Central memory CD8-positive, alpha-beta T cell (primary cell): Measurements from ENCODE around the gene GOLGA6D.
A peak's percentile ranks its signal among the peaks of the same experiment; 100 is the strongest.
"Not testable (repeated sequence)": the region's sequence is repeated elsewhere in the genome, so short reads cannot be mapped to it uniquely, and the experiment has no call there.

Experiments used
- ATAC-seq: fragments of 150-1000 bp; cut with Tn5 transposase; replicated peaks from 2 replicates; pipeline ENCODE4 v1.10.0; 2022; ENCODE audit warnings: mild to moderate bottlenecking, moderate FRiP score, moderate number of reproducible peaks; ENCODE audit not compliant: poor library complexity, severe bottlenecking; ENCODE audit errors: extremely low read depth
- DNase-seq, 2 donors: peaks; one replicate each; pipeline ENCODE4 v3.0.0; 2021; ENCODE audit warnings: low spot score in 2 of 2
- H3K27ac Mint-ChIP-seq: one replicate; pipeline ENCODE4 v1.8.0; 2022; ENCODE audit warnings: low read depth, mild to moderate bottlenecking, moderate library complexity, mixed read lengths
- H3K27me3 Mint-ChIP-seq: one replicate; pipeline ENCODE4 v1.8.0; 2022; ENCODE audit warnings: mixed read lengths
- H3K36me3 Mint-ChIP-seq: one replicate; pipeline ENCODE4 v1.8.0; 2022; ENCODE audit warnings: mild to moderate bottlenecking, moderate library complexity, mixed read lengths; ENCODE audit not compliant: insufficient read depth
- H3K4me1 Mint-ChIP-seq: one replicate; pipeline ENCODE4 v1.8.0; 2022; ENCODE audit warnings: mixed read lengths
- H3K4me3 Mint-ChIP-seq: one replicate; pipeline ENCODE4 v1.8.0; 2022; ENCODE audit warnings: mild to moderate bottlenecking, moderate library complexity, mixed read lengths
- H3K9me3 Mint-ChIP-seq: one replicate; pipeline ENCODE4 v1.8.0; 2022; ENCODE audit warnings: mixed read lengths

The GOLGA6D gene

GRCh38 chr15:75300026-75300425 lies 17.4 kb downstream of the GOLGA6D start:
- H3K36me3 Mint-ChIP-seq, DNase-seq, H3K4me1 Mint-ChIP-seq, H3K4me3 Mint-ChIP-seq, H3K9me3 Mint-ChIP-seq, H3K27ac Mint-ChIP-seq, ATAC-seq: not testable (repeated sequence)
- peaks cover 28% of the 10 kb centered on the region for H3K27me3 Mint-ChIP-seq

GRCh38 chr15:75302318-75302717 lies 19.7 kb downstream of the GOLGA6D start:
- Mint-ChIP-seq H3K27ac (no peak overlapping the region), H3K4me3 (no peak overlapping the region), H3K4me1 (no peaks in the 10 kb centered on the region), H3K27me3 (peaks cover 51% of the 10 kb centered on the region), H3K36me3 (no peaks in the 10 kb centered on the region), H3K9me3 (no peaks in the 10 kb centered on the region)
- ATAC-seq (no peak), DNase-seq (no peak)

GRCh38 chr15:75302753-75303152 lies 20.1 kb downstream of the GOLGA6D start:
- not testable (repeated sequence) for DNase-seq, H3K27ac Mint-ChIP-seq, H3K4me3 Mint-ChIP-seq, ATAC-seq, H3K9me3 Mint-ChIP-seq, H3K4me1 Mint-ChIP-seq, H3K36me3 Mint-ChIP-seq
- H3K27me3 Mint-ChIP-seq: peaks cover 56% of the 10 kb centered on the region

GRCh38 chr15:75306188-75306587 lies 23.6 kb downstream of the GOLGA6D start:
- Mint-ChIP-seq H3K27me3 (peaks cover 66% of the 10 kb centered on the region), H3K27ac (no peak overlapping the region), H3K4me3 (no peak overlapping the region), H3K36me3 (no peaks in the 10 kb centered on the region), H3K4me1 (no peaks in the 10 kb centered on the region), H3K9me3 (no peaks in the 10 kb centered on the region)
- DNase-seq (no peak), ATAC-seq (no peak)

GRCh38 chr15:75307778-75308390 lies 25.2 kb downstream of the GOLGA6D start:
- no peak for DNase-seq
- Mint-ChIP-seq H3K4me1 (peaks cover 7% of the 10 kb centered on the region), H3K27ac (no peak overlapping the region), H3K27me3 (peaks cover 66% of the 10 kb centered on the region), H3K36me3 (no peaks in the 10 kb centered on the region), H3K4me3 (no peak overlapping the region), H3K9me3 (no peaks in the 10 kb centered on the region)
- no peak for ATAC-seq

- Mint-ChIP-seq H3K9me3 (no peaks in the 10 kb centered on the region), H3K4me3 (no peak overlapping the region), H3K4me1 (peaks cover 7% of the 10 kb centered on the region), H3K36me3 (no peaks in the 10 kb centered on the region), H3K27ac (no peak overlapping the region), H3K27me3 (peaks cover 51% of the 10 kb centered on the region)
- DNase-seq (no peak), ATAC-seq (no peak)
Observed at GRCh38 chr15:75309711-75310110, 27.1 kb downstream of the GOLGA6D start.

GRCh38 chr15:75312548-75312947 lies 29.9 kb downstream of the GOLGA6D start:
- H3K9me3 Mint-ChIP-seq, H3K36me3 Mint-ChIP-seq, DNase-seq, H3K27ac Mint-ChIP-seq, H3K4me3 Mint-ChIP-seq, ATAC-seq, H3K4me1 Mint-ChIP-seq: not testable (repeated sequence)
- peaks cover 23% of the 10 kb centered on the region for H3K27me3 Mint-ChIP-seq

- Mint-ChIP-seq H3K36me3 (no peaks in the 10 kb centered on the region), H3K4me1 (peaks cover 7% of the 10 kb centered on the region), H3K27me3 (peaks cover 16% of the 10 kb centered on the region), H3K27ac (no peak overlapping the region), H3K4me3 (no peak overlapping the region), H3K9me3 (no peaks in the 10 kb centered on the region)
- DNase-seq (no peak), ATAC-seq (no peak)
Observed at GRCh38 chr15:75313116-75313845, 30.6 kb downstream of the GOLGA6D start.

- ATAC-seq (no peak), DNase-seq (no peak)
- H3K36me3 Mint-ChIP-seq: no peaks in the 10 kb centered on the region
- H3K27ac Mint-ChIP-seq: peak overlapping the region; percentile 72
- peaks cover 1% of the 10 kb centered on the region for H3K27me3 Mint-ChIP-seq
- H3K9me3 Mint-ChIP-seq: no peaks in the 10 kb centered on the region
- H3K4me1 Mint-ChIP-seq: peaks cover 7% of the 10 kb centered on the region
- no peak overlapping the region for H3K4me3 Mint-ChIP-seq
Observed at GRCh38 chr15:75314552-75315290, 32.1 kb downstream of the GOLGA6D start.

- not testable (repeated sequence) for DNase-seq, ATAC-seq, H3K4me1 Mint-ChIP-seq, H3K27ac Mint-ChIP-seq, H3K4me3 Mint-ChIP-seq, H3K27me3 Mint-ChIP-seq, H3K9me3 Mint-ChIP-seq, H3K36me3 Mint-ChIP-seq
Observed at GRCh38 chr15:75319231-75319897, 36.7 kb downstream of the GOLGA6D start.

GRCh38 chr15:75321711-75322110 lies 39.1 kb downstream of the GOLGA6D start:
- no peaks in the 10 kb centered on the region for H3K27me3 Mint-ChIP-seq
- peaks cover 2% of the 10 kb centered on the region for H3K36me3 Mint-ChIP-seq
- no peak overlapping the region for H3K27ac Mint-ChIP-seq
- H3K4me1 Mint-ChIP-seq: no peaks in the 10 kb centered on the region
- ATAC-seq (no peak), DNase-seq (no peak)
- H3K9me3 Mint-ChIP-seq: no peaks in the 10 kb centered on the region
- no peak overlapping the region for H3K4me3 Mint-ChIP-seq

- Mint-ChIP-seq H3K36me3 (peaks cover 2% of the 10 kb centered on the region), H3K27me3 (no peaks in the 10 kb centered on the region), H3K4me3 (no peak overlapping the region), H3K4me1 (peaks cover 5% of the 10 kb centered on the region), H3K9me3 (no peaks in the 10 kb centered on the region), H3K27ac (no peak overlapping the region)
- no peak for ATAC-seq
- DNase-seq: no peak
Observed at GRCh38 chr15:75325922-75326321, 43.3 kb downstream of the GOLGA6D start.
